GM19023 (cell line): Measurements from ENCODE around the gene CIT.

Experiments
- ATAC-seq: cut with Tn5 transposase; IDR thresholded peaks from one replicate; pipeline ENCODE4 v1.9.1; 2021; ENCODE audit warnings: mild to moderate bottlenecking, moderate library complexity; ENCODE audit not compliant: unreplicated experiment

CIT gene

DNA sequence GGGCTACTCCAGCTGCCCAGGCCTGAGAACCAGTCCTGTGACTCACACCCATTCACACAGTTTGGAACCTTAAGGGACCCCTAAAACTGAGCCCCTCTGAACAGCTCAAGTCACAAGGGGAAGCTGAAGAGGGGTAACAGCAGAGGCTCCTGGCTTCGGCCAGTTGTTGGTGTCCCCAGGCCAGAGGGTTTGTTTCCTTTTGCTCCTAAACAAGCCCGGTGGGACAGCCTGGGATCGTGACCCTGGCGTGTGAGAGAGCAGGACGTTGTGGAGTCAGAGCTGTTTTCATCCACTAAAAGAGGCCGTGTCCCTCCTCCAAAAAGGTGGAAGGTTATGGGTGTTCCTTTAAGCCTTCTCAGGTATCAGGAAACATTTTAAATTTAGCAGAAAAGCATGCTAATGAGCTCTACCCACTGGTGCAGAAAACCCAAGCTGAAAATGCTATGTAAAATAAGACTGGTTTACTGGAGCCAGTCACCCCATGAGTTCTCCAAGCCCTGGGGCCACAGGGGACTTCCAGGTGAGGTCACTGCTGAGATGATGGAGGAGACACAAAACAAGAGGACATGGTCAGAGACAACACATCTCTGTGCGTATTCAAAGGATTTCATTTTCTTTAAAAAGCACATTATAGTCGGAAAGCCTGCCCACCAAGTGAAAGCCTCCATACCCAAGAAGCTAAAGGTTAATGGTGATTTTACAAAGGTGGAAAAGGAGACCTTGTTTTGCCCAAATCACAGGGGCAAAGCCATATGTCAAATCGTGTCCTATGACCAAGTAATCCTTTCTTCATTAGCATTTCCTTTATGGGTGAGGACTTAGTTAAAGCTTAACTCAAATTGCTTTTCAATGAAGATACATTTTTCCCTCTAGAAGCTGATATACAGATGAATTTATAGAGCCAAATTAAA is 195.1 kb downstream of the CIT start:
- ATAC-seq = peak; percentile 70

DNA sequence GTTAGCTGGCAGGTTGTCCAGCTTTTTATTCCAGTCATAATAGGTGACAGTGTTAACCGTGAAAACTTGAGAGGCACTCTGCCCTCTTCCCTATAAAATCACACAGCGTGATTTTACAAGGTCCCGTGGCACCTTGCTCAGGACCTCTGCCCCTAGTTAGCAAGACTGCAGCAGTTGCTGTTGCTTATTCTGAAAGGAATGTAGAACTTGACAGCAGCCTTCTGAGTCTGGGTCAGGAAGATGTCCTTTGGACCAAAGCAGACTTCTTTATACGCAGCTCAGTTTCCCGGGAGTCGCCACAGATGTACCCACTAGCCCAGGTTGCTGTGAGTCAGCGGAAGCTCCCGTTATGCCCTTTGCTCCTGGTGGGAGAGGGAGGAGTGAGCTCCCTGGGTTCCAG is 196.0 kb downstream of the CIT start:
- no peak for ATAC-seq

DNA sequence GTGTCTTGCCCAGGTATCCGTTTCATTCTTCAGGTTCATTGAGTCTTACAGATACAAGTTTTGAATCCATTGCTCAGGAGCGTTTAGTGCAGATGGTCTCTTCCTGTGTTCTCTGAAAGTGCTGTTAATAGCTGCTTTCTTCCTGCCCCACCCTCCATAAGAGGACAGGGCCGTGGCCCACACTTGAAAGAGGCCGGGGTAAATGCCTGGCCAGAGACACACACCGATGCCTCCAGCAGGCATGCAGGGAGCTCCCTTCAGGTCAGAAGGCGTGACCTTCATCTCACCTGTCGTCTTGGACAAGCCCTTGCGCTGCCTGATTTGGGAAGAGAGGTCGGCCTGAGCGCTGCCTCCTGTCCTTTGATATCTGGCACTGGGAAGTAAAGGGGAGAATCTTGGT is 197.6 kb downstream of the CIT start:
- no peak for ATAC-seq

DNA sequence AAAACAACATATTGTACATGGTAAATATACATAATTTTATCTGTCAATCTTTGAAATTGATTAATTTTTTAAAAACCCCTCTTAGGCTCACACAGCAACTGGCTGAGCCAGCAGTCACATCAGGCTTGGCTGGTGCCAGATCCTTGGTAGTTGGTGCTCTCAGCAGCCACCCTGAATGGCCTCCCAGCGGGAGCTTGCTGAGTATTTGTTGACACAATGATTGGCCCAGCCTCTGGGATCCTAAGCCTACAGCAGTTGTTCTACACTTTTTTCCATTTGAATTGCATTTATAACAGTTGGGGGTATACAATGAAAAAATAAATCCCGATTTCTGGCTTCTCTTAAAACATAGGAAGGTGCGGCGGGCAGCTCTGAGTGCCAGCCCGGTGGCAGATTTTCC is 198.0 kb downstream of the CIT start:
- ATAC-seq = no peak

DNA sequence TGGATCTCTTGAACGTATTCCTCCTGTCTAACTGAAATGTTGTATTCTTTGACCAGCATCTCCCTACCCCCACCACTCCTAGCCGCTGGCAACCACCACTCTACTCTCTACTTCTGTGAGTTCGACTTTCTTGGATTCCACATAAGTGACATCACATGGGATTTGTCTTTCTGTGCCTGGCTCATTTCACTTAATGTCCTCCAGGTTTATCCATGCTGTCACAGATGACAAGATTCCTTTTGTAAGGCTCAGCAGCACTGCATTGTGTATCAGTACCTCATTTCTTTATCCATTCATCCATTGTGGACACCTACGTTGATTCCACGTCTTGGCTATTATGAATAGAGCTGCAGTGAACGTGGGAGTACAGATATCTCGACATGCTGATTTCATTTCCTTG is 198.7 kb downstream of the CIT start:
- ATAC-seq = no peak

DNA sequence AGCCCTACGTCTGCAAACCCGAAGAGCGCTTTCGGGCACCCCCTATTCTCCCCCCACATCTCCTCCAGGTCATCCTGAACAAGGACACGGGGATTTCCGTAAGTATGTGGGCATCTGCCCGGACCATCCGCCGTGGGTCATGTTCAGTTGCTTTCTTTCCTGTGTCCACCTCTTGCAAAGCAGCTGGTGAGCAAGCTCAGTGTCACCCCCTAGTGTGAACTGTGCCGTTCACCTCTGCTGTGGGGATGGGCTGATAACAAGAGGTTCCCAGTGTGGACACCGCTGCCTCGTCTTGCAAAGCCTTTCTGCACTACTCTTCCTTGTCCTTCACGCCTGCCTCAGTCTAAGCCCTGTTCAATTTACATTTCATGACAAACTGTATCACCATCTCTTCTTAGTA is 200.5 kb downstream of the CIT start:
- ATAC-seq = no peak

GRCh38 chr12:119676022-119676421 is 201.1 kb downstream of the CIT start:
- ATAC-seq = no peak

- no peak for ATAC-seq
Measured at GRCh38 chr12:119674560-119674959, 202.6 kb downstream of the CIT start.

DNA sequence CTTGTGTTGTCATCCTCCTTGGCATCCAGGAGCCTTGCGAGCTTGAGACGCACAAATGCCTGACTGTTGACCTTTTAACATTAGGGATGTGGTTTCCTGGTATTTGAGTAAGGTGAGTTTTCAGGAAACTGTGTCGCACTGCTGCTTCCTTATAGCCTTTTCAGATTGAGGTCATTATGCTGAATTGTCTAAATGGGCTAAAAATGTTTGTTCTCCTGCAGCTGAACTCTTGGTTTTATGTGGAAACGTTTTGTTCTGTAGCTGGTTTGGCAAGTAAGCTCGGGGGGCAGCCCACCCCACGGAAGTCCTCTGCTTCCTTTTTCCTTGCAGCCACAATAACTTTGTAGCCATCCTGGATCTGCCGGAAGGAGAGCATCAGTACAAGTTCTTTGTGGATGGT is 203.5 kb downstream of the CIT start:
- ATAC-seq = no peak

DNA sequence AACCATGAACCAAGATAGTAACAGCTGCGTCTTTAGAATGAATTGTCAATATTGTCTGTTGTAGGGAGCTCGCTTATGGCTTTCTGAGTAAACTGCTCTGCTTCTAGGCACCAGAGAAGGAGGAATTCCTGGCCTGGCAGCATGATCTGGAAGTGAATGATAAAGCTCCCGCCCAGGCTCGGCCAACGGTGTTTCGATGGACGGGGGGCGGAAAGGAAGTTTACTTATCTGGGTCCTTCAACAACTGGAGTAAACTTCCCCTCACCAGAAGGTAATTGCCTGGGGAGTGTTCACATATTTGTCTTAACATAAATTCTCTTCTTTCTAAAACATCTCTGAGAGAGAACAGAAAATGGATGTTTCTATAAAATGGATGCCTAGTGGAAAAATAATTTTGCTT is 204.9 kb downstream of the CIT start:
- no peak for ATAC-seq

DNA sequence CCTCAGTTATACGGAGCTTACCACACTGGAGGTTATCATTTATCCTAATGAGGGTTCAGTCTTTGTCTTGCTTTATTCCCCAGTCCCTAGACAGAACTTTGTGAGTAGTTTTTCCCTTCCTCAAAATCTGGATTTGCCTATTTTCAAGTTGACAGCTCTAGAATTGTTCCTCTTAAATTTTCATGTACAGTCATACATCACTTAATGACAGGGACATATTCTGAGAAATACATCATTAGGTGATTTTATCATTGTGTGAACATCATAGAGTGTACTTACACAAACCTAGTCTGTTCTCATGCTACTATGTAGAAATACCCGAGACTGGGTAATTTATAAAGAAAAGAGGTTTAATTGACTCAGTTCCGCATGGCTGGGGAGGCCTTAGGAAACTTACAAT is 206.1 kb downstream of the CIT start:
- no peak for ATAC-seq

DNA sequence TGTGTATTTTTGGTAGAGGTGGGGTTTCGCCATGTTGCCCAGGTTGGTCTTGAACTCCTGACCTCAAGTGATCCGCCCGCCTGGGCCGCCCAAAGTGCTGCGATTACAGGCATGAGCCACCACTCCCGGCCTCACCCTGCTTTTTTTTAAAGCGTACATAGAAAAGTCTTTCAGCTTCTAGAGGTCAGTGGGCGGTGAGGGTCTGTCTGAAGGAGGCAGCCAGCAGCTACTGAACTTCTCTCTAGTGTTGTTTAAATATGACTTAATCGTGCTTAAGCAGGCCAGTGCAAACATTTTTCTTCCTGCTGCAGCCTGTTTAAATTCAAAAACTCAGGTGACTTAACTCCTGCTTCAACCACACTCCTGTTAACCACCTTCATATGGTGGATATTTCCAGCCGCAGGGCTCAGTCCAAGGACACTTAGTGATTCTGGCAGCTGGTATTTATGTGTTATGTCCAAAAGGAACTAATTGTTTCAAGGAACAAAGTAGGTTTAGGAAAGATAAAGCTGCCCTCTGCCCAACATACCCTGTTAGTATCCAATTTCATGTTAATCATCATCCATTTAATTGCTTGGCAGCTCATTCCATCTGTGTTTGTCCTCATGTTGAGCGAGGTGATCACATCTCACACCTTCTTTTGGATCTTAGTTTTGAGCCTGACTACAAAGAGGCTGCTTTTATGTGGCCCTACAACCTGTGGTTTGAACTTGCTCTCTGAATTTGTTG is 207.2 kb downstream of the CIT start:
- ATAC-seq = no peak

DNA sequence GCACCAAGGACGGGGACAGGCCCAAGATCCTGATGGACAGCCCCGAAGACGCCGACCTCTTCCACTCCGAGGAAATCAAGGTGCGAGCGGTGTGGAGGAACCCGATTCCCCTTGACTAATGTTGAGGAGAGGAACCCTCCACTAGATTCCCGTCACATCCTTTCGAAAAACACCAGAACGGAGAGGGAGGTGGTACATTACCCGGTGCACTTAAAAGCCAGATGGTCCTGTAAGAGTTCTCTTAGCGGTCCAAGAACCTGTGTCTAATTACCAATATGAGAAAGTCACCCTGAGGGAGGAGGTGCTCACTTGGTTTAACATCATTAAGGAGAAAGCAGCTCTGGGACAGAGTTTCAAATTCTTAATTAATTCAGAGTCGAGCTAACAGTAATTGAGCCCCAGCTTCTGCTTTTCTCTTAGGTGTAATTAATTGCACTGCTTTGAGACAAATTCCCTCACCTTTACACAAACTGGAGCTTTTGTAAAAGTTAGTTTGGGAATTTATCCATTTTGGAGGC is 208.7 kb downstream of the CIT start:
- no peak for ATAC-seq

DNA sequence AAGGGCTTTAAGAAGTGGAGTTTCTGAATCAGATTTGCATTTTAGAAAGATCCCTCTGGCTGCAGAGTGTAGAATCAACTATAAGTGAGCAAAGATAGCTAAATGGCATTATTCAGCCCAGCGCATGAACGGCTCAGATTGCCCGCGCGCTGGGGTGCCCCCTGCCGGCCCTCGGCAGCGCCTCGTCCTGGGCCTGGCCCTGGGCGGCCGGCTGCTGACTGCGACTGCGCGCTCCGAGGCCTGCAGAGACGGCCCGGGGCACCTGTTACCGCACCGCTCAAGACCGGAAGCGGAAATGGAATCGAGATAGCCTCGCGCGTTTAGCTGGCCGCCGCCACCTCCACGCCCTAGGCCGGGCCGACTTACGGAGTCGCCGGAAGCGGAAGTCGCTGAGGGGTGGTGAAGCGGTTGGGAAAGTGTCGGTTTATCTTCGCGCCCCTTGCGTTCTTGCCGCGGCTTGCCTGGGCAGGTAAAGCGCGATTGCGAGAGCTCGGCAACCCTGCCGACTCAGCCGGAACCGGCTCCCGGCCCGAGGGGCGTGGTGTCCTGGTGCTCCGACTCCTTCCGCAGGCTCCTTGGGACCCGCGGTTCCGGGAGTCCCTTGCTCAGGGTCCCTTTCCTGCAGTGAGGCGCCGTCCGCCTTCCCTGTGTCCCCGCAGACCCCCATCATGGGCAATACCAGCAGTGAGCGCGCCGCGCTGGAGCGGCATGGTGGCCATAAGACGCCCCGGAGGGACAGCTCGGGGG is 209.4 kb downstream of the CIT start, which contains the start of gene PRKAB1:
Gene PRKAB1 (plus strand): TSS at position 557 of the 747 bp plus-strand sequence. CDS start 112 bp downstream, at position 669.
- peak; percentile 95 for ATAC-seq

DNA sequence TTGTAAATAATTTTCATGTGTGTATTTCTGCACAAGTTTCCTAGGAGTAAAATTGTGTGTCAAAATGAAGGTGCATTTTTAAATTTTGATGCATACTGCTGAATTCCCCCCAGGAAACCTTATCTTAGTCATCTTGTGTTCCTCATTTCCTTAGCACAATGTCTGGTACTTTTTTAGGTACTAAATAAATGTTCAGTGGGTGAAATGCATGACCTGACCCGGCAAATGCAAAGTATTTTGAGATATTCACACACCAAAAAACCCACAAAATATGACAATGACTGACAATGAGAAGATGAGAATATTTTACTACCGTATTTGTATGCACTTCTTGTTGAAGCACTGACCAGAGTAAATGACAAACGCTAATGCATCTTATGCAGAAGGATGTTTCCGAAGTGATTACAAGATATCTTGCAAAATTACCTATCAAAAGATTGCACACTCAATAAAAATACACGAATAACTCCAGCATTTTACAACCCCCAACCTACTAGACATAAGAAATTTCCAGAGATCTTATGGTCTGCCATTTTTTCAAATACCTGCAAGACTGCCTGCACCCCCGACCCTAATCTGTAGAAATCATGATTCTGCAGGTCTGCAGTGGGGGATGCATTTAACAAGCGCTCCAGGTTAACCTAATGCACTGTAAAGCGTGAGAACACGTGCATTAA is 210.1 kb downstream of the CIT start:
- peak; percentile 11 for ATAC-seq

DNA sequence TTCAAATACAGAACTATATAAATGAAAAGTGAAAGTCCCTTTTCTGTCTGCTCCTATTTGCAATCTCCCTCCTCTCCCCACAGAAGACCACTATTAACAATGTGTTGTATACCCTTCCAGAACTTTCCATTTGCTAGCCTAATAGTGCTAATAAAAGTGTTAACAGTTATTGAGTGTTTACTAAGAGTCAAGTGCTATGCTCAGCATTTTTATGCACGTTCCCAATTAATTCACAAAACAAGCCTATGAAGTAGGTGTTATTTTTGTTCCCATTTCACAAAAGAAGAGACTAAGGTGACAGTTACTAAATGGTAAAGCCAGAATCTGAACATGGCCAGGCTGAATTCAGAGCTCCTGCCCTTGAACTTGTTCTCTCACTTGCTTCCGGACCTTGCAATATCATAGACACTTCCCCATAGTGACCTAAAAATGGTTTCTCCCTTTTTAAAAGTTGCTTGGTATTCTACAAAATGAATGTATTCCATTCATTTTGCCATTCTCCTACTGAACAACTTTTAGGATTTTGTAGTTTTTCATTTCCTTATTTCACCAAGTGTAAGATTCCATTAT is 210.8 kb downstream of the CIT start:
- ATAC-seq = no peak

DNA sequence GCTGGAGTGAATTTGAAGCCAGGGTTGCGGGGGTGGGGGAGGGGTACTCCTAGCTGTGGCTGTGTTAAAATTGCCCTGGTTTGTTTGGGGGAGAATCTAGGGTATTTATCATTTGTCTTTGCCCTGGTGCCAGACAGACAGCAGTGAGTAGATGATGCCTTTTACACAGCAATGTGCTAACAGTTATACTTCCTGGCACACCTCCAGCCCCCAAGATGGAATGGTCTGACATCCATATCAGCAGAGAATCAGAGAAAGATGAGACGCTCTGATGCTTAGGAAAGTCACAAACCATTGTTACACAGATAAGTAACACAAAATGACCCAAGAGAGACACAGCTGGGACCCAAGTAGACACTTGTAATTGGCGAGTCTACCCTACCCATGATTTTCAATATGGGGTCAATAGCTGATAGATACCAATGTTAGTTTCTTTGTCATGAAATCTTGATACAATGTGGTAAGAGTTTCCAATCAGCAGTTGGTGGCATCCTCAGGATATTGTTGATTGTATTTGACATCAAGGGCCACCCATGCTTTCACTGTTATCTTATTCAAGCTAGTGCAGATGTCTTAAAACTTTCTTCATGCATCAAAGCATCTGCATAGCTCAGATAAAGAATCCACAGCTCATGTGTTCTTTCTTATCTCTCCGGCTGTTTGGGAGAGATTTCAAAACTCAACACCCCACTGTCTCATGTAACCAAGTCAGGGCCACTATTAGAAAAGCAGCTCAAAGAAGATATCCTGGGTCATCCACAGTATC is 211.8 kb downstream of the CIT start:
- no peak for ATAC-seq

DNA sequence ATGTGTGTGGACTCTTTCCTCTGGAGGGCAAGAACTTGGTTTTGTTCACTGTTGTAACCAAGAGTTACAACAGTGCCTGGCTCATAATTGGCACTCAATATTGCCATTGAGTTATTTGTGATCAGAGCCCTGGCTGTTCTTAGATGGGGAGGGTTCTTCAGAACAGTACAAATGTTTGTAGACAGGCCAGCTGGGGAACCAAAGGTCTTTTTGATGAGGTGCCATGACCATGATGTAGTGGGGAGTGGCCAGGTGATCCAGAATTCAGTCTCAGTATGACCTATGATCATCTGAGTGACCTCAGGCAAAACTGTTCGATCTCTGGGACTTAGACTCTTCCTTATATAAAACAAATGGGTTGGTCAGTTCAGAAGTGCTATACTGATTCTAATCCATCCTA is 212.5 kb downstream of the CIT start:
- ATAC-seq = no peak

GRCh38 chr12:119661882-119662281 is 215.2 kb downstream of the CIT start:
- no peak for ATAC-seq

DNA sequence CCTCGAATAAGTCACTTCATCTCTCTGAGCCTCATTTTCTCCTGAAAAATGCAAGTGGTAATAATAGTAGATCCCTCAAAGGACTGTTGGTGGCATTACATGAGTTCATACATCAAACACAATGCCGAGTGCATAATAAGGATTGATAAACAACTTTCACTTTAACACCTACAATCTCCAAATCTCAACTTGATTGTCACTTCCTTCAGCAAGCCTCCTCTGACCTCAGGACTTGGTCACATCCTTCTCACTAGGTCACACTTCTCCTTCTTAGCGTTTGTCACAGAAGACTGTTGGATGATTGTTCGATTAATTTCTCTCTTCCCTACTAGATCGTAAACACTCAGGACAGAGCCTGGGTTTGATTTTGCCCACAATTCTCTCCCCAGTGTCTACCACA is 217.0 kb downstream of the CIT start:
- ATAC-seq = no peak
